ENCODE measurements around the gene CPEB1. TPM values are rescaled to one million over a fixed set of nuclear protein-coding genes. Genes with fewer than 3 reads are reported as not detected.

Gene CPEB1
- not detected for total RNA-seq

- H3K27me3 ChIP-seq (ENCODE audit: insufficient read depth, low read length), result peaks cover 66% of the 10 kb centered on the region
- H3K4me1 ChIP-seq (ENCODE audit: insufficient read depth, low read length), result peaks cover 12% of the 10 kb centered on the region
- H3K9me3 ChIP-seq (ENCODE audit: low read depth, low read length), result no peaks in the 10 kb centered on the region
- peak within 1 kb of the TSS; percentile 27 for H3K4me3 ChIP-seq (ENCODE audit: low read length)
Observed at GRCh38 chr15:82647045-82647834, at the start of gene CPEB1. TSS of gene CPEB1 (minus strand) at chr15:82647363. CDS start at chr15:82628459, 18,904 bp downstream.

- H3K27me3 ChIP-seq (ENCODE audit: insufficient read depth, low read length), result no peaks in the 10 kb centered on the region
- H3K9me3 ChIP-seq (ENCODE audit: low read depth, low read length), result no peaks in the 10 kb centered on the region
- H3K4me1 ChIP-seq (ENCODE audit: insufficient read depth, low read length), result no peaks in the 10 kb centered on the region
- no peak overlapping the region for H3K4me3 ChIP-seq (ENCODE audit: low read length)
Observed at GRCh38 chr15:82692171-82692570, 45.0 kb upstream of the CPEB1 start.

- H3K4me1 ChIP-seq (ENCODE audit: insufficient read depth, low read length), result no peaks in the 10 kb centered on the region
- H3K27me3 ChIP-seq (ENCODE audit: insufficient read depth, low read length), result no peaks in the 10 kb centered on the region
- no peak overlapping the region for H3K4me3 ChIP-seq (ENCODE audit: low read length)
- no peaks in the 10 kb centered on the region for H3K9me3 ChIP-seq (ENCODE audit: low read depth, low read length)
Observed at GRCh38 chr15:82689147-82689546, 42.0 kb upstream of the CPEB1 start.

GRCh38 chr15:82688691-82689090 lies 41.5 kb upstream of the CPEB1 start:
- no peaks in the 10 kb centered on the region for H3K27me3 ChIP-seq (ENCODE audit: insufficient read depth, low read length)
- H3K4me1 ChIP-seq (ENCODE audit: insufficient read depth, low read length), result no peaks in the 10 kb centered on the region
- H3K4me3 ChIP-seq (ENCODE audit: low read length), result no peak overlapping the region
- H3K9me3 ChIP-seq (ENCODE audit: low read depth, low read length), result no peaks in the 10 kb centered on the region

GRCh38 chr15:82681371-82681770 lies 34.2 kb upstream of the CPEB1 start:
- Histone ChIP-seq H3K9me3 (ENCODE audit: low read depth, low read length) (no peaks in the 10 kb centered on the region), H3K4me1 (ENCODE audit: insufficient read depth, low read length) (peaks cover 8% of the 10 kb centered on the region), H3K4me3 (ENCODE audit: low read length) (no peak overlapping the region), H3K27me3 (ENCODE audit: insufficient read depth, low read length) (peaks cover 11% of the 10 kb centered on the region)

- Histone ChIP-seq H3K4me3 (ENCODE audit: low read length) (peak overlapping the region; percentile 45), H3K4me1 (ENCODE audit: insufficient read depth, low read length) (peaks cover 8% of the 10 kb centered on the region), H3K9me3 (ENCODE audit: low read depth, low read length) (no peaks in the 10 kb centered on the region), H3K27me3 (ENCODE audit: insufficient read depth, low read length) (peaks cover 11% of the 10 kb centered on the region)
Observed at GRCh38 chr15:82680200-82681102, 33.3 kb upstream of the CPEB1 start.

GRCh38 chr15:82679626-82680199 lies 32.5 kb upstream of the CPEB1 start:
- Histone ChIP-seq H3K4me1 (ENCODE audit: insufficient read depth, low read length) (peaks cover 8% of the 10 kb centered on the region), H3K9me3 (ENCODE audit: low read depth, low read length) (no peaks in the 10 kb centered on the region), H3K4me3 (ENCODE audit: low read length) (no peak overlapping the region), H3K27me3 (ENCODE audit: insufficient read depth, low read length) (peaks cover 11% of the 10 kb centered on the region)

GRCh38 chr15:82677720-82678323 lies 30.7 kb upstream of the CPEB1 start:
- Histone ChIP-seq H3K4me1 (ENCODE audit: insufficient read depth, low read length) (peaks cover 8% of the 10 kb centered on the region), H3K27me3 (ENCODE audit: insufficient read depth, low read length) (peaks cover 11% of the 10 kb centered on the region), H3K9me3 (ENCODE audit: low read depth, low read length) (no peaks in the 10 kb centered on the region), H3K4me3 (ENCODE audit: low read length) (no peak overlapping the region)

- H3K4me1 ChIP-seq (ENCODE audit: insufficient read depth, low read length), result no peaks in the 10 kb centered on the region
- H3K27me3 ChIP-seq (ENCODE audit: insufficient read depth, low read length), result no peaks in the 10 kb centered on the region
- no peaks in the 10 kb centered on the region for H3K9me3 ChIP-seq (ENCODE audit: low read depth, low read length)
- no peak overlapping the region for H3K4me3 ChIP-seq (ENCODE audit: low read length)
Observed at GRCh38 chr15:82674873-82675272, 27.7 kb upstream of the CPEB1 start.

GRCh38 chr15:82670699-82671098 lies 23.5 kb upstream of the CPEB1 start:
- H3K9me3 ChIP-seq (ENCODE audit: low read depth, low read length), result no peaks in the 10 kb centered on the region
- H3K4me1 ChIP-seq (ENCODE audit: insufficient read depth, low read length), result no peaks in the 10 kb centered on the region
- H3K4me3 ChIP-seq (ENCODE audit: low read length), result no peak overlapping the region
- H3K27me3 ChIP-seq (ENCODE audit: insufficient read depth, low read length), result no peaks in the 10 kb centered on the region

- H3K9me3 ChIP-seq (ENCODE audit: low read depth, low read length), result no peaks in the 10 kb centered on the region
- H3K4me1 ChIP-seq (ENCODE audit: insufficient read depth, low read length), result no peaks in the 10 kb centered on the region
- no peak overlapping the region for H3K4me3 ChIP-seq (ENCODE audit: low read length)
- H3K27me3 ChIP-seq (ENCODE audit: insufficient read depth, low read length), result no peaks in the 10 kb centered on the region
Observed at GRCh38 chr15:82666606-82667005, 19.4 kb upstream of the CPEB1 start.

GRCh38 chr15:82664021-82664420 lies 16.9 kb upstream of the CPEB1 start:
- Histone ChIP-seq H3K9me3 (ENCODE audit: low read depth, low read length) (no peaks in the 10 kb centered on the region), H3K4me3 (ENCODE audit: low read length) (no peak overlapping the region), H3K27me3 (ENCODE audit: insufficient read depth, low read length) (no peaks in the 10 kb centered on the region), H3K4me1 (ENCODE audit: insufficient read depth, low read length) (no peaks in the 10 kb centered on the region)

GRCh38 chr15:82663186-82663600 lies 16.0 kb upstream of the CPEB1 start:
- H3K4me1 ChIP-seq (ENCODE audit: insufficient read depth, low read length), result no peaks in the 10 kb centered on the region
- no peaks in the 10 kb centered on the region for H3K27me3 ChIP-seq (ENCODE audit: insufficient read depth, low read length)
- no peak overlapping the region for H3K4me3 ChIP-seq (ENCODE audit: low read length)
- H3K9me3 ChIP-seq (ENCODE audit: low read depth, low read length), result no peaks in the 10 kb centered on the region

GRCh38 chr15:82662641-82663040 lies 15.5 kb upstream of the CPEB1 start:
- Histone ChIP-seq H3K9me3 (ENCODE audit: low read depth, low read length) (no peaks in the 10 kb centered on the region), H3K4me1 (ENCODE audit: insufficient read depth, low read length) (no peaks in the 10 kb centered on the region), H3K27me3 (ENCODE audit: insufficient read depth, low read length) (no peaks in the 10 kb centered on the region), H3K4me3 (ENCODE audit: low read length) (no peak overlapping the region)

- Histone ChIP-seq H3K9me3 (ENCODE audit: low read depth, low read length) (no peaks in the 10 kb centered on the region), H3K27me3 (ENCODE audit: insufficient read depth, low read length) (no peaks in the 10 kb centered on the region), H3K4me1 (ENCODE audit: insufficient read depth, low read length) (no peaks in the 10 kb centered on the region), H3K4me3 (ENCODE audit: low read length) (no peak overlapping the region)
Observed at GRCh38 chr15:82660378-82660777, 13.2 kb upstream of the CPEB1 start.

All from mononuclear cell (primary cell).